Spleen (tissue), 11 donors: ENCODE data around the gene PGF. TPM values are rescaled to one million over a fixed set of nuclear protein-coding genes. Genes with fewer than 3 reads are reported as not detected.
"Not testable (repeated sequence)": the region's sequence is repeated elsewhere in the genome, so short reads cannot be mapped to it uniquely, and the experiment has no call there.

Source experiments
- DNase-seq: peaks from one replicate; pipeline ENCODE4 v3.0.0-alpha.2; 2020
- H3K27ac ChIP-seq, 8 donors: fragments of 200-600 bp; sonication (generic) in 7 of 8; 1 replicate in 4 of 8; 2 replicates in 4 of 8; pipeline versions ENCODE4 v1.5.0 to v1.8.0; 2016 to 2021; ENCODE audit warnings: inconsistent platforms in 4 of 8, mild to moderate bottlenecking in 4 of 8, moderate library complexity in 1 of 8
- H3K27me3 ChIP-seq, 7 donors: fragments of 200-600 bp; sonication (generic) in 6 of 7; replicated peaks in 1 of 7; 1 replicate in 4 of 7; 2 replicates in 3 of 7; pipeline versions ENCODE4 v1.5.0 to v1.8.0; 2016 to 2021; ENCODE audit warnings: inconsistent platforms in 3 of 7, mild to moderate bottlenecking in 1 of 7
- H3K36me3 ChIP-seq, 6 donors: fragments of 200-600 bp; sonication (generic) in 5 of 6; 1 replicate in 4 of 6; 2 replicates in 2 of 6; pipeline versions ENCODE4 v1.5.0 to v1.8.0; 2016 to 2021; ENCODE audit warnings: inconsistent platforms in 2 of 6
- H3K4me1 ChIP-seq, 6 donors: fragments of 200-600 bp; sonication (generic) in 5 of 6; 1 replicate in 3 of 6; 2 replicates in 3 of 6; pipeline versions ENCODE4 v1.5.0 to v1.8.0; 2016 to 2021; ENCODE audit warnings: inconsistent platforms in 3 of 6
- H3K4me3 ChIP-seq, 8 donors: fragments of 200-600 bp; sonication (generic) in 7 of 8; 1 replicate in 4 of 8; 2 replicates in 4 of 8; pipeline versions ENCODE4 v1.5.0 to v1.8.0; 2016 to 2021; ENCODE audit warnings: inconsistent platforms in 4 of 8, mild to moderate bottlenecking in 4 of 8, moderate library complexity in 2 of 8
- H3K9me3 ChIP-seq, 8 donors: fragments of 200-600 bp; sonication (generic) in 7 of 8; 1 replicate in 4 of 8; 2 replicates in 4 of 8; pipeline versions ENCODE4 v1.5.0 to v1.8.0; 2016 to 2021; ENCODE audit warnings: inconsistent platforms in 4 of 8
- CTCF ChIP-seq, 11 experiments: fragments of 200-600 bp in 7 of 11; fragments of 450-650 bp in 4 of 11; sonication (generic) in 4 of 11; IDR thresholded peaks in 8 of 11; conservative IDR thresholded peaks in 3 of 11; 1 replicate in 7 of 11; 2 replicates in 4 of 11; pipeline versions ENCODE4 v1.4.0 to v1.8.0; 2016 to 2021; ENCODE audit warnings: antibody characterized with exemption in 11 of 11, inconsistent platforms in 4 of 11, mild to moderate bottlenecking in 1 of 11
- POLR2A ChIP-seq, 3 donors: fragments of 450-650 bp; IDR thresholded peaks; one replicate each; pipeline ENCODE4 v1.5.1; 2017; ENCODE audit warnings: antibody characterized with exemption in 3 of 3, mild to moderate bottlenecking in 1 of 3
- POLR2AphosphoS5 ChIP-seq, 3 donors: sonication (generic); formaldehyde crosslinking; IDR thresholded peaks; one replicate each; pipeline ENCODE4 v1.5.1; 2017; ENCODE audit warnings: antibody characterized with exemption in 3 of 3
- WGBS, 5 donors: extraction: QIAGEN DNeasy Blood & Tissue Kit in 3 of 5; methylation state at CpG; one replicate each; pipeline versions ENCODE4 v1.1.5 to v1.1.7; 2013 to 2018; 5-methylcytosine and 5-hydroxymethylcytosine counted together
- intact Hi-C: fragments of 100-400 bp; cut with DNase I; formaldehyde crosslinking; loops from one replicate; pipeline ENCODE4 v1.15.0; 2023; ENCODE audit warnings: low total_unique reads
- polyA plus RNA-seq, 3 donors: library from polyadenylated mRNA; stranded (reverse); fragments of 200-250 nt; gene quantifications; one replicate each; pipeline ENCODE4 v1.2.1, GENCODE V29; 2013
- total RNA-seq, 7 donors: library from RNA; depleted of rRNA in 3 of 7; stranded (reverse); fragments of >200 nt in 3 of 7; fragmentation: NEBNext Ultra II Directional in 4 of 7; extraction: Animal tissue kit (Norgen Biotek cat#: 25700) in 4 of 7; gene quantifications; one replicate each; pipeline versions ENCODE4 v1.1.0 to v1.2.1, GENCODE V29; 2016 to 2021
- donor health status: healthy with polysubstance abuse.
- donor health status: DM: no; HTN: no; CAD: no; lungs with moderate emphysema.
- donor health status: DM: no; HTN: no; CAD: no.
- donor health status: Bipolar disorder and iron deficiency.
- donor health status: healthy.
- donor health status: DM: no; HTN: no; CAD: no.
- donor health status: DM: yes; HTN: yes; CAD: no.

PGF gene
- total and polyA plus RNA-seq, 10 donors = 0.87 to 7.7 (median 2.7) TPM

- Histone ChIP-seq H3K9me3 (no peaks in the 10 kb centered on the region), H3K4me3 (peak overlapping the region in 7 of 8 donors; percentile 73 to 94 (median 90)), H3K4me1 (peaks cover 11 to 41% (median 31%) of the 10 kb centered on the region in 6 donors), H3K27ac (peak overlapping the region; percentile 75 to 91 (median 88)), H3K27me3 (no peaks in the 10 kb centered on the region), H3K36me3 (peaks cover 0 to 28% (median 19%) of the 10 kb centered on the region in 6 donors)
- intact Hi-C loops = no loop called here
- no peak for DNase-seq
- no peak for TF ChIP-seq CTCF (IDR thresholded peaks at IDR 0.05 in 8 of 11, conservative IDR thresholded peaks at IDR 0.05 in 3 of 11)
- no peak for TF ChIP-seq POLR2AphosphoS5 (IDR thresholded peaks at IDR 0.05)
- TF ChIP-seq POLR2A (IDR thresholded peaks at IDR 0.05) = no peak
- 97 to 100% (median 100%) methylated on average over 1 of the region's 1 CpG for WGBS, 5 donors
Observed at GRCh38 chr14:75001899-75002298, 46.5 kb upstream of the PGF start.

- Histone ChIP-seq H3K4me3 (no peak overlapping the region), H3K9me3 (peaks cover 0 to 5% (median under 1%) of the 10 kb centered on the region in 8 donors), H3K27ac (no peak overlapping the region), H3K4me1 (peaks cover 11 to 41% (median 31%) of the 10 kb centered on the region in 6 donors), H3K36me3 (peaks cover 0 to 22% (median 13%) of the 10 kb centered on the region in 6 donors), H3K27me3 (no peaks in the 10 kb centered on the region)
- intact Hi-C loops = no loop called here
- 89 to 97% (median 94%) methylated on average over 2 of the region's 2 CpGs for WGBS, 5 donors
- DNase-seq = no peak
- TF ChIP-seq CTCF (IDR thresholded peaks at IDR 0.05 in 8 of 11, conservative IDR thresholded peaks at IDR 0.05 in 3 of 11) (no peak), POLR2A (IDR thresholded peaks at IDR 0.05) (no peak), POLR2AphosphoS5 (IDR thresholded peaks at IDR 0.05) (no peak)
Observed at GRCh38 chr14:75001261-75001660, 45.9 kb upstream of the PGF start.

GRCh38 chr14:74995781-74996180 is 40.4 kb upstream of the PGF start:
- H3K27ac ChIP-seq, H3K27me3 ChIP-seq, DNase-seq, intact Hi-C loops, H3K4me3 ChIP-seq, H3K36me3 ChIP-seq, H3K4me1 ChIP-seq: not testable (repeated sequence)
- WGBS, 5 donors = 88 to 97% (median 95%) methylated on average over 5 to 7 of the region's 7 CpGs
- H3K9me3 ChIP-seq = peaks cover 0 to 10% (median 3%) of the 10 kb centered on the region in 8 donors

DNA sequence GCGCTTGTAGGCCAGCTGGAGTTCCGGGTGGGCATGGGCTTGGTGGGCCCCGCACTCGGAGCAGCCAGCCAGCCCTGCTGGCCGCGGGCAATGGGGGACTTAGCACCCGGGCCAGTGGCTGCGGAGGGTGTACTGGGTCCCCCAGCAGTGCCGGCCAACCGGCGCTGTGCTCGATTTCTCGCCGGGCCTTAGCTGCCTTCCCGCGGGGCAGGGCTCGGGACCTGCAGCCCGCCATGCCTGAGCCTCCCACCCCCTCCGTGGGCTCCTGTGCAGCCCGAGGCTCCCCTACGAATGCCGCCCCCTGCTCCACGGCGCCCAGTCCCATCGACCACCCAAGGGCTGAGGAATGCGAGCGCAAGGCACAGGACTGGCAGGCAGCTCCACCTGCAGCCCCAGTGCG is 38.8 kb upstream of the PGF start:
- DNase-seq, H3K4me1 ChIP-seq, H3K4me3 ChIP-seq, intact Hi-C loops, H3K36me3 ChIP-seq, H3K27ac ChIP-seq, H3K27me3 ChIP-seq: not testable (repeated sequence)
- peaks cover 0 to 10% (median 3%) of the 10 kb centered on the region in 8 donors for H3K9me3 ChIP-seq
- 94 to 100% (median 96%) methylated on average over 2 to 28 of the region's 28 CpGs for WGBS, 5 donors

GRCh38 chr14:74988993-74989392 is 33.6 kb upstream of the PGF start:
- H3K36me3 ChIP-seq = no peaks in the 10 kb centered on the region
- intact Hi-C loops = no loop called here
- H3K27ac ChIP-seq = no peak overlapping the region
- no peak for DNase-seq
- H3K27me3 ChIP-seq = no peaks in the 10 kb centered on the region
- 88 to 100% (median 92%) methylated on average over 1 of the region's 1 CpG for WGBS, 5 donors
- H3K4me3 ChIP-seq = no peak overlapping the region
- H3K9me3 ChIP-seq = no peaks in the 10 kb centered on the region
- TF ChIP-seq POLR2AphosphoS5 (IDR thresholded peaks at IDR 0.05) (no peak), CTCF (IDR thresholded peaks at IDR 0.05 in 8 of 11, conservative IDR thresholded peaks at IDR 0.05 in 3 of 11) (no peak), POLR2A (IDR thresholded peaks at IDR 0.05) (no peak)
- H3K4me1 ChIP-seq = no peaks in the 10 kb centered on the region
